GM19397 (cell line): ENCODE measurements around the gene ETNK2.

Source experiments
- ATAC-seq: cut with Tn5 transposase; IDR thresholded peaks from one replicate; pipeline ENCODE4 v1.9.1; 2021; ENCODE audit warnings: mild to moderate bottlenecking, moderate library complexity; ENCODE audit not compliant: unreplicated experiment

The ETNK2 gene

DNA sequence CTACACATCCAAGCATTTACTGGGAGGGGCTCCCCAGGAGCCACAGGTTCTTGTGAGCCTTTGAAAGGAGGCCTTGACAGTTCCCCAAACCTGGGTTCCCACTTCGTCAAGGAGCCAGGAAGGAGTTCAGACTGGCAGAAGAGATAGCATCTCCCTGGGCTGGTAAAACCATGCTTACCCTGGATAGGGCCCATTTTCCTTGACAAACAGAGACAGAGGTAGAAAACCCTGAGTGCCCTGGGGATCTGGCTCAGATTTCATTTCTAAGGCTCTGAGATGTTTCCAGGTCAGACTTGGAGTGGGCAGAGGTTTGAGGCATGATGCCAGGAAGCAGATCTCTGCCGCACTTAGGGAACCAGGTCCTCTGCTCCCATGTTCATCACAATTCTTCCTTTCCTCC, 2.7 kb downstream of the ETNK2 start:
- ATAC-seq: no peak

GRCh38 chr1:204147406-204148383, 4.1 kb downstream of the ETNK2 start:
- no peak for ATAC-seq

DNA sequence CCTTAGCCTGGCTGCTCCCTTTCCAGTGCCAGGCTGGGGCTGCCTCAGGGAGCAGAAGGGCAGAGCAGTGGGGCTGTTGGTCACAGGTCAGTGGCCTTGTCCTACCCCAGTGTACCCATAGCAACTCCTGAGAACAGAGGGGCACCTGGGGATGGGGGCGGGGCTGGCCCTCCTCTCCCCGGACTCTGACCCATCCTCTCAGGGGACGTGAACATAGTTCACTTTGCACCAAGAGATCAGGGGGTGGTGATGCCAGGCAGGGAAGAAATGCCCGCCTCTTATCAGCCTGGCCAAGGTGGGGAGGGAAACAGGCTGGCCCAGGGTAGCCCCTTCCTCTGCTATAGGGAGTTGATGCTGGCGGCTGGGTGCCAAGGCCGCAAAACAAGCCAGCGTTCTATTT, 4.9 kb downstream of the ETNK2 start:
- ATAC-seq: no peak

- no peak for ATAC-seq
Observed at GRCh38 chr1:204146309-204146708, 5.5 kb downstream of the ETNK2 start.

DNA sequence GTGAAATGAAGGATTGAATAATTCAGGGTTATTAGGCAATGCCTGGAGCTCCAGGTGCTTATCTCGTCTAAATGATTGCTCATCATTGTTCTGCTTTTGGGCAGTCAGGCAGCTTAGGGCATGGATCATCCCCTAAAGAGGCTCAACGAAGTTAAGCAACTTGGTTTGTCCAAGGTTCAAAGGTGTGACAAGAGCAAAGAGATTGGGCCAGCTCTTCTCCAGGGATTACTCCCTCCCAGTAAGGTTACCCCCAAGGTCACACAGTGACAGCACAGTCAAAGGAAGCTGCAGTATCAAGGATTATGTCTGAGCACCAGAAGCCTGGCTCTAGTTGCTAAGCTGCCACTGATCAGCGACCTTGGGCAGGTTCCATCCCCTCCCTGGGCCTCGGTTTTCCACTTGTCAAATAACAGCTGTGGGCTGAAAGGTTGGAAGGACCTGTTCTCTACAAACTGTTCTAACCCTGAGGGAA, 6.8 kb downstream of the ETNK2 start:
- no peak for ATAC-seq

- ATAC-seq: no peak
Observed at GRCh38 chr1:204143276-204144041, 8.4 kb downstream of the ETNK2 start.

DNA sequence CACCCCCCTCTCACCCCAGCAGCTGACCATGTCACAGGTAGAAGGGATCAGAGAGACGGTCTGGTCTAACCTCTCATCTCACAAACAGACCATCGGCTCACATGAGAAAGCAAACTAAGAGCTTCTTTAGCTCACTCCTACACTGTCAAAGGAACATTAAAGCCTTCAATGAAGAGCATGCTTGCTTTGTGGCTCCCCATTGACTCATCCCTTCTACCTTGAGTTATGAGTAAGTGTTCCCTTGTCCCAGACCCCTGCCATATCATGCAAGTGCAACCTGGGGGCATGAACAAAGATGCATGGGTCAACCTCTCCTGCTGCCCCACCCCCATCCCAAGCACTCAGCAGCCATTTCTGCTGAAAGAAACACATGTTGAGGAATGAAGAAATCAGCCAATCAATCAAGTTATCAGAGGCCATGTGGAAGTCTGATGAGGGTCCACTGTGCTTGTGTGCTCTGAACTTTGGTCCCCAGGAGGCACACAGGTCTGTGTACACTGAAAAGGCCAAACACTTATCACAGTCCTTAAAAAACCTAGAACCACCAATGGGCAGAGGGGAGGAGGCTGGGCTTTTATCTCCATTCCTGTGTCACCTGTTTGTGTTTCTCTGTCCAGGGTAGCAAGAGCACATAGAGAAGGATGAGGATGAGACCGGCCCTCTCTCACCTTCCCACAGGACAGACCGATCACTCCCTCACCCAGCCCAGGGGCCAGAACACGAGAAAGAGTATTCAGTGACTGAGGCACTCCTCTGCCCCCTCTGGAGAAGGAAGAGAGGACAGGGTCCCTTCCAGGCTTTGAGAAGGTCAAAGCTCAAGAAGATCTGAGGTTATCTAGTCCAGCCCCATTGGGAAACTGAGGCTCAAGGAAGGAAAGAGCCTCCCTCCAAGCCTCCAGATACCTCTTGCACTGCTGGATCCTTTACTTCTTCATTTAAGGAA, 9.5 kb downstream of the ETNK2 start:
- no peak for ATAC-seq

- no peak for ATAC-seq
Observed at GRCh38 chr1:204141131-204141530, 10.7 kb downstream of the ETNK2 start.

- no peak for ATAC-seq
Observed at GRCh38 chr1:204139952-204140351, 11.9 kb downstream of the ETNK2 start.

DNA sequence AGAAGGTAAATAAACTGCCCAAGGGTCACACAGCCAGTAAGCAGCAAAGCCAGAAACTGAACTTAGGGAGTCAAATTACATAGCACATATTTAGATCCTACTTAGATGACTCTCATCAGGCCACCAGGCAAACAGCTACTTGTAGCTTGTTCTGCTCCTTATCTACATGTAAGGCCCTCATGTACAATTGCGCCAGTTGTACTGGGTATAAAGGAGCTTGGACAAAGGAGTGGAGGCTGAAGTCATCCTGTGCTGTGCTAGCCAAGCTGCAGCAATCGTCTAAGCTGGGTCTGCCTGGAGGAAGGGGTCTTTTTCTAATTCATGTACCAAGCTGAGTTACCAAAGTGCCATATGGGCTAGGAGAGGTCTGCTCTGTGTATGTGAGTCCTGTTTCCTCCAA, 12.8 kb downstream of the ETNK2 start:
- ATAC-seq: no peak

GRCh38 chr1:204136814-204137213, 15.0 kb downstream of the ETNK2 start:
- no peak for ATAC-seq

GRCh38 chr1:204134103-204134502, 17.7 kb downstream of the ETNK2 start:
- ATAC-seq: no peak

DNA sequence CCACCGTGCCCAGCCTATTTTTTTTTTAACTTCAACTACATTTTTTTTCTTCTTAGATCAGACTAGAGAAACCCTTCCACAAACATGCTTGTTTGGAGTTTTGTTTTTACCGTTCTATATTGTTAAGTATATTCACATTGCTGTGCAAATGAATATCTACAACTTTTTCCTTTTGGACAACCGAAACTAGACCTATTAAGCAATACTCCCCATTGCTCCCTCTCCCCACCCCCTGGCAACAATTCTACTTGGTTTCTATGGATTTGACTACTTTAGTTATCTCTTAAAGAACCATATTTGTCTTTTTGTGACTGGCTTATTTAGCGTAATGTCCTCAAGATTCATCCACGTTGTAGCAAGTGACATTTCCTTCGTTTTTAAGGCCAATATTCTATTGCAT, 19.1 kb downstream of the ETNK2 start:
- no peak for ATAC-seq

GRCh38 chr1:204131978-204132377, 19.9 kb downstream of the ETNK2 start:
- no peak for ATAC-seq

- no peak for ATAC-seq
Observed at GRCh38 chr1:204130981-204131892, 20.6 kb downstream of the ETNK2 start.

DNA sequence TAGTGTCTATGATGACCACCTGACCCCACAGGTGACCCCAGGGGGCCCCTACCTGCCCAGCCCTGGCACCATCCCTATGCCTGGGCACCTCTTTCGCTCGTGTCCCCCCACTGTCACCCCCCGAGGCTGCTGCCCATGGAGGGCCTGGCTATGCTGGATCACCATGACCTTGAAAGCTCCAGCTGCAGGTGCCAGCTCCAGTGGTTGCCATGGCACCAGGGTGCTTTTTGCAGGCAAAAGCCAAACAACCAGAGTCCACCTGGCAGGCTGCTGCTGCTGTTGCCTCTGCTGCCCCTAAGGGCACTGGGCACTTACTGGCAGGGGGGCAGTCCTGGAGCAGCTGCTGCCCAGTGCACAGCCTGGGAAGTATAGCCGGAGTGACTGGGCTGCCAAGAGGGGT, 21.7 kb downstream of the ETNK2 start:
- no peak for ATAC-seq

DNA sequence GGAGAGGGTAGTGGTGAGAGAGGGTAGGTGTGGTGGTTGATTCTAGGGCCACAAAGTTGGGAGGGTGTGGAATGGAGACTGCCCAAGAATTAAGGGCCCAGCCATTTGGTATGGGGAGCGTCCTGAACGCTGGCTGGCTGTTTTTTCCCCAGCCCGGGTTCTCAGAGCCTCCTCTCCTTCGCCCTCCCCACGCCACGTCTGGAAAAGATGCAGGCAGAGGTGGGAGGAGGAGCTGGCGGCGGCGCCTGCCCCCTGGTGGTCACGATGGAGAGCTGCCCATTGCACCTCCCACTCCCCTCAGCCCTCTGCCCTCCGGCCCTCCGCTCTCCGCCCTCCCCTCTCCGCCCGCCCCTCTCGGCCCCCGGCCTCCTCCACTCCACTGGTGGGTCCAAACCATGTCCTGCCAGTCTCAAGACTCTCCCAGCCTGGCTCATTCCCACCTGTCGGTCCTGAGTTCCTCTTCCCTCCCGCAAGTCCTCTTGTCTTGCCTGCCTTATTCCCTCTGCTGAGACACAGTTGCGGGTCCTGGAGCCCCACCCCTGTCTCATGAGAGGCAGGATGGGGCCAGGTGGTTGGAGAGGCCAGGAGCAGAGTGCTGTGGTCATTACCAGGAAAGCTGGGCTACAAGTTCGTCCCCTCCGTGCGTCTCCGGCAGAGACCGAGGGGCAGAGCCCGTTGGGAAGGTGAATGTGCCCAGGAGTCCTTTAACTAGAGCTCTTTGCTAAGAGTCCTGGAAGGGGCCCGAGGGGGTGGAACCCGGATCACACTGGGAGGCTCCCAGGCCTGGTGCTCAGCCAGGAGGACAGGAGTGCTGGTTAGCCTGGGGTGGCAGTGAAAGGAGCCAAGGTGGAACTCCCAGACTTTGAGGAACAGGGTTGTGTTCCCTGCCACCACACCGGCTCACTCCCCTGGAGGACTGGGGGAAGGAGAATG, 22.6 kb downstream of the ETNK2 start:
- ATAC-seq: no peak

GRCh38 chr1:204128464-204128963, 23.3 kb downstream of the ETNK2 start:
- no peak for ATAC-seq
